ENCODE results near the gene LRMDA. TPM values are rescaled to one million over a fixed set of nuclear protein-coding genes. Genes with fewer than 3 reads are reported as not detected.

LRMDA gene
- polyA plus RNA-seq, 1 donor (not counting 4 experiments of a cell fraction or from before 2014, with no cell fraction given) = not detected

- no peaks in the 10 kb centered on the region for H3K79me2 ChIP-seq (ENCODE audit: control insufficient read depth, insufficient read depth, low read length)
- no peak for TF ChIP-seq EZH2 (IDR thresholded peaks at IDR 0.05; ENCODE audit: low read length)
- TF ChIP-seq CTCF (optimal IDR thresholded peaks at IDR 0.05 in 1 of 3, IDR thresholded peaks at IDR 0.05 in 1 of 3, conservative IDR thresholded peaks at IDR 0.05 in 1 of 3; ENCODE audit: extremely low read depth in 1 of 3, insufficient read depth in 2 of 3, low read length in 3 of 3) = no peak
- no peak overlapping the region for H2AFZ ChIP-seq (ENCODE audit: control insufficient read depth, low read length)
- H3K27me3 ChIP-seq (ENCODE audit: control insufficient read depth, extremely low read depth, insufficient read depth, low read length) = no peaks in the 10 kb centered on the region
- DNase-seq (ENCODE audit: low read depth, low spot score) = no peak
- no peak overlapping the region for H3K4me2 ChIP-seq (ENCODE audit: control insufficient read depth, extremely low read depth, insufficient read depth, low read depth, low read length)
- no peaks in the 10 kb centered on the region for H3K36me3 ChIP-seq (ENCODE audit: control insufficient read depth in 2 of 2, extremely low read depth in 1 of 2, insufficient read depth in 2 of 2, low read length in 2 of 2)
- H4K20me1 ChIP-seq (ENCODE audit: control insufficient read depth, extremely low read depth, insufficient read depth, low read length) = no peaks in the 10 kb centered on the region
- H3K4me1 ChIP-seq (ENCODE audit: control insufficient read depth, extremely low read depth, insufficient read depth, low read length) = no peaks in the 10 kb centered on the region
- no peak overlapping the region for H3K9ac ChIP-seq (ENCODE audit: control insufficient read depth, extremely low read depth, insufficient read depth, low read length)
- dilution Hi-C loops (cut with MboI; ENCODE audit: extremely low pct_ligation_motif_present, low sequenced_read_pairs) = no loop called here
- no peaks in the 10 kb centered on the region for H3K9me1 ChIP-seq (ENCODE audit: control insufficient read depth, extremely low read depth, insufficient read depth, low read length)
- H3K4me3 ChIP-seq (ENCODE audit: control insufficient read depth in 2 of 3, extremely low read depth in 1 of 3, insufficient read depth in 2 of 3, low read depth in 1 of 3, low read length in 3 of 3) = no peak overlapping the region
- no peak overlapping the region for H3K27ac ChIP-seq (ENCODE audit: control insufficient read depth, insufficient read depth, low read length)
- H3K9me3 ChIP-seq (ENCODE audit: control insufficient read depth, low read depth, low read length) = no peaks in the 10 kb centered on the region
- FAIRE-seq = no peak
Measured at GRCh38 chr10:76017026-76017732, 585.8 kb downstream of the LRMDA start.

GRCh38 chr10:76017733-76018433 lies 586.5 kb downstream of the LRMDA start:
- dilution Hi-C loops (cut with MboI; ENCODE audit: extremely low pct_ligation_motif_present, low sequenced_read_pairs) = no loop called here
- Histone ChIP-seq H3K4me1 (ENCODE audit: control insufficient read depth, extremely low read depth, insufficient read depth, low read length) (no peaks in the 10 kb centered on the region), H3K9me1 (ENCODE audit: control insufficient read depth, extremely low read depth, insufficient read depth, low read length) (no peaks in the 10 kb centered on the region), H3K4me2 (ENCODE audit: control insufficient read depth, extremely low read depth, insufficient read depth, low read depth, low read length) (no peak overlapping the region), H4K20me1 (ENCODE audit: control insufficient read depth, extremely low read depth, insufficient read depth, low read length) (no peaks in the 10 kb centered on the region), H3K4me3 (ENCODE audit: control insufficient read depth in 2 of 3, extremely low read depth in 1 of 3, insufficient read depth in 2 of 3, low read depth in 1 of 3, low read length in 3 of 3) (no peak overlapping the region), H3K79me2 (ENCODE audit: control insufficient read depth, insufficient read depth, low read length) (no peaks in the 10 kb centered on the region), H2AFZ (ENCODE audit: control insufficient read depth, low read length) (no peak overlapping the region), H3K27me3 (ENCODE audit: control insufficient read depth, extremely low read depth, insufficient read depth, low read length) (no peaks in the 10 kb centered on the region), H3K36me3 (ENCODE audit: control insufficient read depth in 2 of 2, extremely low read depth in 1 of 2, insufficient read depth in 2 of 2, low read length in 2 of 2) (no peaks in the 10 kb centered on the region), H3K27ac (ENCODE audit: control insufficient read depth, insufficient read depth, low read length) (no peak overlapping the region), H3K9ac (ENCODE audit: control insufficient read depth, extremely low read depth, insufficient read depth, low read length) (no peak overlapping the region), H3K9me3 (ENCODE audit: control insufficient read depth, low read depth, low read length) (no peaks in the 10 kb centered on the region)
- TF ChIP-seq CTCF (optimal IDR thresholded peaks at IDR 0.05 in 1 of 3, IDR thresholded peaks at IDR 0.05 in 1 of 3, conservative IDR thresholded peaks at IDR 0.05 in 1 of 3; ENCODE audit: extremely low read depth in 1 of 3, insufficient read depth in 2 of 3, low read length in 3 of 3) (no peak), EZH2 (IDR thresholded peaks at IDR 0.05; ENCODE audit: low read length) (no peak)
- FAIRE-seq (no peak), DNase-seq (ENCODE audit: low read depth, low spot score) (no peak)

Measured in keratinocyte (primary cell).